HG02884 (cell line): ENCODE results near the gene ACTN2.

Source experiments
- ATAC-seq: cut with Tn5 transposase; IDR thresholded peaks from one replicate; pipeline ENCODE4 v1.9.1; 2021; ENCODE audit warnings: mild to moderate bottlenecking, moderate library complexity; ENCODE audit not compliant: unreplicated experiment

The ACTN2 gene

GRCh38 chr1:236765831-236766230 lies 79.5 kb downstream of the ACTN2 start:
- no peak for ATAC-seq

- no peak for ATAC-seq
These were observed 80.2 kb downstream of the ACTN2 start for GRCh38 chr1:236766506-236766905.

- no peak for ATAC-seq
These were observed 81.0 kb downstream of the ACTN2 start for GRCh38 chr1:236767276-236767675.

GRCh38 chr1:236768601-236769000 lies 82.3 kb downstream of the ACTN2 start:
- ATAC-seq = no peak

- no peak for ATAC-seq
These were observed 87.6 kb downstream of the ACTN2 start for GRCh38 chr1:236773919-236774318.

GRCh38 chr1:236774926-236775325 lies 88.6 kb downstream of the ACTN2 start:
- no peak for ATAC-seq

GRCh38 chr1:236779312-236779711 lies 93.0 kb downstream of the ACTN2 start:
- no peak for ATAC-seq

- no peak for ATAC-seq
These were observed 99.2 kb downstream of the ACTN2 start for GRCh38 chr1:236785477-236785876.

GRCh38 chr1:236786453-236786852 lies 100.2 kb downstream of the ACTN2 start:
- no peak for ATAC-seq

- ATAC-seq = no peak
These were observed 108.3 kb downstream of the ACTN2 start for GRCh38 chr1:236794585-236795034.

- ATAC-seq = peak; percentile 97
These were observed 108.9 kb downstream of the ACTN2 start, which contains the start of gene MTR for GRCh38 chr1:236795035-236795756. Gene MTR (plus strand): TSS chr1:236795292. CDS start chr1:236795704, 412 bp downstream.

- peak; percentile 15 for ATAC-seq
These were observed 109.7 kb downstream of the ACTN2 start for GRCh38 chr1:236795757-236796667.

- ATAC-seq = no peak
These were observed 112.7 kb downstream of the ACTN2 start for GRCh38 chr1:236799001-236799400.

- ATAC-seq = no peak
These were observed 113.8 kb downstream of the ACTN2 start for GRCh38 chr1:236800002-236800620.

- no peak for ATAC-seq
These were observed 114.3 kb downstream of the ACTN2 start for GRCh38 chr1:236800623-236801022.

- no peak for ATAC-seq
These were observed 116.0 kb downstream of the ACTN2 start for GRCh38 chr1:236802264-236802663.

GRCh38 chr1:236806634-236807033 lies 120.3 kb downstream of the ACTN2 start:
- ATAC-seq = no peak

- ATAC-seq = no peak
These were observed 121.7 kb downstream of the ACTN2 start for GRCh38 chr1:236808005-236808404.

- ATAC-seq = no peak
These were observed 122.3 kb downstream of the ACTN2 start for GRCh38 chr1:236808564-236809130.

GRCh38 chr1:236809148-236809547 lies 122.8 kb downstream of the ACTN2 start:
- ATAC-seq = no peak

GRCh38 chr1:236810018-236810417 lies 123.7 kb downstream of the ACTN2 start:
- ATAC-seq = no peak
